DND-41 (cell line): Measurements from ENCODE around the gene ILK.

Experiments used
- ATAC-seq: fragments of 200-7000 bp; cut with Tn5 transposase; 3 replicates; pipeline ENCODE4 v1.9.1; 2021; ENCODE audit warnings: low read depth; ENCODE audit not compliant: insufficient read depth
- DNase-seq: peaks from one replicate; pipeline ENCODE4 v3.0.0-alpha.2; 2020
- H2AFZ ChIP-seq: 2 replicates; pipeline ENCODE4 v1.6.0; 2012; ENCODE audit warnings: low read depth, low read length
- H3K27ac ChIP-seq: 2 replicates; pipeline ENCODE4 v1.5.1; 2012; ENCODE audit warnings: low read length, inconsistent platforms
- H3K27me3 ChIP-seq: fragments of 200-600 bp; sonication (generic); 2 replicates; pipeline ENCODE4 v1.6.0; 2012; ENCODE audit warnings: low read length, mild to moderate bottlenecking, inconsistent platforms; ENCODE audit not compliant: insufficient read depth, poor library complexity
- H3K36me3 ChIP-seq: 2 replicates; pipeline ENCODE4 v1.5.1; 2012; ENCODE audit warnings: low read length, inconsistent platforms; ENCODE audit not compliant: insufficient read depth
- H3K4me1 ChIP-seq: 2 replicates; pipeline ENCODE4 v1.5.1; 2012; ENCODE audit warnings: mild to moderate bottlenecking, low read length; ENCODE audit not compliant: insufficient read depth
- H3K4me2 ChIP-seq: 2 replicates; pipeline ENCODE4 v1.6.0; 2012; ENCODE audit warnings: mild to moderate bottlenecking, moderate library complexity, low read length, inconsistent platforms; ENCODE audit not compliant: insufficient read depth
- H3K4me3 ChIP-seq, 2 experiments: fragments of 200-600 bp in 1 of 2; shearing (Covaris generic) in 1 of 2; 2 replicates each; pipeline ENCODE4 v1.5.1; 2012 to 2016; ENCODE audit warnings: inconsistent platforms in 2 of 2, low read length in 2 of 2, mild to moderate bottlenecking in 2 of 2, low read depth in 1 of 2, moderate library complexity in 1 of 2
- H3K79me2 ChIP-seq: 2 replicates; pipeline ENCODE4 v1.6.0; 2012; ENCODE audit warnings: low read length, inconsistent platforms; ENCODE audit not compliant: insufficient read depth
- H3K9ac ChIP-seq: 2 replicates; pipeline ENCODE4 v1.6.0; 2012; ENCODE audit warnings: low read depth, mild to moderate bottlenecking, inconsistent platforms, low read length, moderate library complexity
- H3K9me3 ChIP-seq: 2 replicates; pipeline ENCODE4 v1.5.1; 2012; ENCODE audit warnings: low read length, moderate library complexity, mild to moderate bottlenecking, inconsistent platforms; ENCODE audit not compliant: insufficient read depth, severe bottlenecking
- H4K20me1 ChIP-seq: 2 replicates; pipeline ENCODE4 v1.6.0; 2012; ENCODE audit warnings: low read length; ENCODE audit not compliant: insufficient read depth
- CTCF ChIP-seq: IDR thresholded peaks from 2 replicates; pipeline ENCODE4 v1.5.1; 2012; ENCODE audit warnings: borderline replicate concordance, low read length, moderate library complexity, mild to moderate bottlenecking; ENCODE audit not compliant: poor library complexity, severe bottlenecking; ENCODE audit errors: extremely low read depth
- EZH2 ChIP-seq: IDR thresholded peaks from 3 replicates; pipeline ENCODE4 v1.6.1; 2012; ENCODE audit warnings: borderline replicate concordance, low read depth, mild to moderate bottlenecking, moderate library complexity, low read length, inconsistent platforms; ENCODE audit not compliant: severe bottlenecking

The ILK gene

GRCh38 chr11:6596239-6596877 lies 7.2 kb upstream of the ILK start:
- Histone ChIP-seq H3K27me3 (no peaks in the 10 kb centered on the region), H4K20me1 (peaks cover 26% of the 10 kb centered on the region; the same call in 1 of the 2 replicates), H3K27ac (no peak overlapping the region), H3K9ac (no peak overlapping the region), H3K4me3 (no peak overlapping the region), H3K36me3 (peaks cover 73% of the 10 kb centered on the region), H3K4me1 (peaks cover 11% of the 10 kb centered on the region; the same call in 1 of the 2 replicates), H3K79me2 (peaks cover 33% of the 10 kb centered on the region), H2AFZ (no peak overlapping the region), H3K4me2 (no peak overlapping the region), H3K9me3 (no peaks in the 10 kb centered on the region)
- no peak for TF ChIP-seq EZH2
- no peak for TF ChIP-seq CTCF
- no peak for ATAC-seq
- DNase-seq = no peak

GRCh38 chr11:6598555-6598954 lies 5.0 kb upstream of the ILK start:
- ATAC-seq = no peak
- Histone ChIP-seq H3K4me3 (no peak overlapping the region), H3K36me3 (peaks cover 78% of the 10 kb centered on the region), H3K9me3 (no peaks in the 10 kb centered on the region), H3K79me2 (peaks cover 55% of the 10 kb centered on the region), H4K20me1 (peaks cover 36% of the 10 kb centered on the region; the same call in 1 of the 2 replicates), H3K9ac (no peak overlapping the region), H3K27me3 (no peaks in the 10 kb centered on the region), H2AFZ (no peak overlapping the region), H3K27ac (no peak overlapping the region), H3K4me1 (peaks cover 26% of the 10 kb centered on the region), H3K4me2 (no peak overlapping the region)
- TF ChIP-seq EZH2 = no peak
- no peak for TF ChIP-seq CTCF
- no peak for DNase-seq

GRCh38 chr11:6599449-6599848 lies 4.1 kb upstream of the ILK start:
- H3K36me3 ChIP-seq = peaks cover 71% of the 10 kb centered on the region
- no peak overlapping the region for H3K4me2 ChIP-seq
- H3K4me3 ChIP-seq = no peak overlapping the region
- H3K27me3 ChIP-seq = no peaks in the 10 kb centered on the region
- TF ChIP-seq EZH2 = no peak
- no peak for TF ChIP-seq CTCF
- H3K9me3 ChIP-seq = no peaks in the 10 kb centered on the region
- no peak overlapping the region for H2AFZ ChIP-seq
- H3K4me1 ChIP-seq = peaks cover 27% of the 10 kb centered on the region
- peaks cover 36% of the 10 kb centered on the region; the same call in 1 of the 2 replicates for H4K20me1 ChIP-seq
- H3K79me2 ChIP-seq = peaks cover 63% of the 10 kb centered on the region
- DNase-seq = no peak
- ATAC-seq = no peak
- H3K9ac ChIP-seq = no peak overlapping the region
- H3K27ac ChIP-seq = no peak overlapping the region
